Amniotic stem cell (primary cell): ENCODE data around the gene AMER1.
"Not testable (repeated sequence)": the region's sequence is repeated elsewhere in the genome, so short reads cannot be mapped to it uniquely, and the experiment has no call there.

Experiments
- DNase-seq: peaks from one replicate; lab custom pipeline; 2025; lab: John Stamatoyannopoulos, UW

Gene AMER1

GRCh38 chrX:64205441-64205734 is at the start of gene AMER1:
TSS of gene AMER1 (minus strand) at chrX:64205708. CDS start at chrX:64193286, 12,422 bp downstream.
- DNase-seq, result peak; percentile 8

DNA sequence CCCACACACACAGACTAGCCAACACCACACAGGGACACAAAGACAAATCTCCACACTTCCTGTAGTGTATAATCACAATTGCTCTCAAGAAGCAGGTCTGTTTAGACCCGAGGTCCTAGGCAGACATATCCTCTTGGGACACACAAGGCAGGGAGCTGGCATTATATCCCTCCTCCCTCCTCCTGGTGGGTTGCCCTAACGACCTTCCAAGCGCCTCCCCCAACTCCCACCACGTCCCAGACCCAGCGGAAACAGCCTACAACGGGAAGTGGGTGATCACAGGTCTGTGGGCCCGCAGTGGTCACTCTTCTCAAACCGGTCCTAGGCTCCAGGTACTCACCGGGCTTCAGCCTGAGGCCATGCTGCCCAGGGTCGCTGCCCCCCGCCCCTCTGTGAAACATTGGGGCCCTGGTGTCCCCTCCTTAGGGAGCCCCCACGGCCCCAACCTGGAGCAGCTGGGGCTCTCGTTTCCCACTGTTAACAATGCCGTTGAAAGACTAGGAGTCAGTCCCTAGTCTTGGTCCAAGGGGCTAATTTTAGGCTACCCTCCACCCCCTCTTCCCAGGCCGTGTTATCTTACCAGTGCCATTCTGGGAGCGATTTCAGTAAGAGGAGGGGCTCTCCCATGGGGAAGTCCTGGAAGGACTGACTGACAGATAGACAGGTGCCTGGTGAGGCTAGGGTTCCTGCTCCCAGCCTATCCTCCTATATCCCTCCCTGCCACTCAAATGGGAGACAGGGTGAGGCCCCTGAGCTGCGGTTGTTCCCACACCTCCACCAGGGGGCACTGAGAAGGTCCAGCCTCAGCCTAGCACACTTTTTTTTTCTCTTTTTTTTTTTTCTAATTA is 24.8 kb upstream of the AMER1 start, which contains the start of gene ASB12:
Gene ASB12 (minus strand): TSS at position 485 of the 848 bp plus-strand sequence. CDS start 4,957 bp downstream, outside the sequence.
- DNase-seq, result no peak

GRCh38 chrX:64229154-64229553 is 23.6 kb upstream of the AMER1 start:
- no peak for DNase-seq

DNA sequence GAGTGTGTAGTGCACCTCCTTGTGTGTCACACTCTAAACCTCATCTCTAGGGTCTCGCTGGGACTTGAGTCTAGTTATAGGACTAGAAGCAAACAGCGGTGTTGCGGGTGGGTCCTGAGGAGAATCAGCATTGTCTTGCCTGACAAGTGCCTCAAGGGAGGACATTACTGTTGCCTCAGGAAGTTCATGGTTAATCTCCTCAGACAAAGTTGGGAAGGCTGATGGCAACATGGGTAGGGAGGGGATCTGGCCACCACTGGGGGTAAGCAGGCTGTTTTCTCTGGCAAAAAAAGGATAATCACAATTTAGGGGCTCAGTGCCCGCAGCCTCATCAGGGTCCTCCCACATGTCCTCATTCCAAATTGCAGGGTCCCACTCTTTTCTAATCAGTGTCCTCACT is 12.5 kb upstream of the AMER1 start:
- DNase-seq, result no peak

DNA sequence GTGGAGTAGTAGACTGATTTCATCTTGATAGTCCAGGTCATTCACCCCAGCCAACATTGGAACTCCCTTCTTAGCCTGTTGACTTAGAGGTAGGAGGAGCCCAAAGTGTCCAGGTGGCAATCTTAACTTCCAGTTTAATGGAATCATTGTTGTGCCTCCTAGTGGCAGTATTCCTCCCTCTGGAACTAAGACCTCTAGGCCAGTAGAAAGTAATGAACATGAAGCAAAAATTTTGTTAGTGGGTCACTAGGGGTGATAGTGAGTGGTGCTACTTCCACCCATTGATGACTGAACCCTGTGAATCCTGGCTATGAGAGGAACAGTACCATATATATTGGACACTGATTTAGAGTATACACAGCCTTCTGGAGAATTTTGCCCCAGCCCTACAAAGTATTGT is 8.5 kb upstream of the AMER1 start:
- DNase-seq, result not testable (repeated sequence)

- no peak for DNase-seq
Observed at GRCh38 chrX:64206556-64207162, 1.2 kb upstream of the AMER1 start.

DNA sequence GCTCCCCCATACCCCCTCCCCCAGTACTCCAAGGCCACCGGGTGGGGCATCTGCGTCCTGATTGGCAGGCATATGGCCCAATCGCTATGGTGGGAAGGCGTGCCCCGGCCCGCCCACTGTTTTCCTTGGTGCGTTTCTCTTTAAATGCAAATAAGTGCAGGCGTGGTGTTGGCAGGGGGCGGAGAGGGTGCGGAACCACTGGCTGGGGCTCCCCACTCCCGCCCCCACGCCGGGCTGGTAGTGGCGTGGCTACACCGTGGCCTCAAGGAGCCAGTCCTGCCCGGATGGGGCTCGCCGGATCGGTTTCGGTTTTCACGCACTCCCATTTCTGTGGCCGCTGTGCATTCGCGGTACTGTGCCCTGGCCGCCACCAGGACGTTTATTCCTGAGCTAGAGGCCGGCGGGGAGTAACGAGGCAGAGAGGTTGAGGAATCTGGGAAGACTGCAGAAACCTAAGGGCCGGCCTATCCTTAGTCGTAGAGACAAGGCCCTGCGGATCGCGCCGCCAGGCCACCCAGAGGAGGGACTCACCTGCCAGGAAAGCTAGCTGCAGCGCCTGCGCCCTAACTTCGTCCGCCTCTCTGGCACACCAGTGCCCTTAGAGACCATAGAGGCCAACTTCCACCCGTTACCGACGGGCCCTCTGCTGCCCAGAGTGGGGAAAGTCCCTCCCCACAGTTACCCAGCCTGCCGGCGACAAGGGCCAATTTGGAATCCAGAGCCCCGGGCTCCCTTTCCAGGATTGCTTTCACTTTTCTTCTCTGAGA is 410 bp upstream of the AMER1 start:
- peak; percentile 48 for DNase-seq

DNA sequence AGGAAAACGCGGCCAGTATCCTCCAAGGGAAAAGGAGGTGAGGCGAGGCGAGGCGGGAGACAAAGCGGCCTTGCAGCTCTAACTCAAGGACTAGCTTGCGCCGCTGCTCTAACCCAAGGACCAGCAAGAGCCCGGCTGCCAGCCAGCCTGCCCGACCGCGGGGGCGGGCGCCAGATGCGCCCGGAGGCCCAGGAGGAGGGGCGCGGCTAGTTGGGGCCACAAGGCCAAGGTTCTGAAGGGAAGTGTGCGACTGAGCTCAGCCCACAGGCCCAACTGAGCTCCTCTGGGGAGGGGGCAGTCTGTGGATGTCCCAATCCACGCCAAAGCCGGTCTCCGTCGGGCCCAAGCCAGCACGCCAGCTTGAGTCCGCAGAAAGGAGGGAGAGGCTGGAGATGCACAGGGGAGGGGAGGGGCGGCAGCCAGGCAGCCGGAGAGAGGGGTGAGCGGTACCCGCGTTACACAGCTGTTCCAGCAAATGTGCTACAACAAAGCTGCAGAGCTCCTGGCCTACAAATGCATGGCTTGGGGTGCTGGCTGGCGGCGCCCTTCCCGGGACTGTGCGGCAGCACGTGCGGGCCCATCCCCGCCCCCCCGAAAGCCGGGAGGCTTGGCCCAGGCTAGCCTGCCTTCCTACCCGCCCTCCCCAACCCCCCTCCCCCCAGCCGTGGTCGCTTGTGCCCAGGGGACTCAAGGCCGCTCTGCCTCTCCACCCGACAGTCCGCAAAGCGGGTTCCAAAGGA is 637 bp downstream of the AMER1 start:
- no peak for DNase-seq

DNA sequence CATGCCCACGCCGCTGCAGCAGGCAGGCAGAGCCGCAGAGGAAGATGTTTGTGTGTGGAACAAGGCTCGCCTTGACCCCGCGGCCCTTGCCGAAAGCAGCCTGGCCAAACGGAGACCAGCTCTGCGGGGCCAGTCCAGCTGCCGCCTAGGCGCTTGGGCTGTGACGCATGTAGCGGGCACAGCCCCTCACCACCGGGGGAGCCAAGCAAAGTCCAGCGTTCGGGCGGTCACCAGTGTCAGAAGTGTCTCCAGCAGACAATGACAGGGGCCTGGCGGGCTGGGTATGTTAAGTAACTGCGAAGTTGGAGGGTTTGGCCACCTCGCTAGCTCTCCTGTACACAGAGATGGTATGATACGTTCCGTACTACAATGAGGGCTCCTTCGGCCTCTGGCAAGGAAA is 1.3 kb downstream of the AMER1 start:
- DNase-seq, result no peak

DNA sequence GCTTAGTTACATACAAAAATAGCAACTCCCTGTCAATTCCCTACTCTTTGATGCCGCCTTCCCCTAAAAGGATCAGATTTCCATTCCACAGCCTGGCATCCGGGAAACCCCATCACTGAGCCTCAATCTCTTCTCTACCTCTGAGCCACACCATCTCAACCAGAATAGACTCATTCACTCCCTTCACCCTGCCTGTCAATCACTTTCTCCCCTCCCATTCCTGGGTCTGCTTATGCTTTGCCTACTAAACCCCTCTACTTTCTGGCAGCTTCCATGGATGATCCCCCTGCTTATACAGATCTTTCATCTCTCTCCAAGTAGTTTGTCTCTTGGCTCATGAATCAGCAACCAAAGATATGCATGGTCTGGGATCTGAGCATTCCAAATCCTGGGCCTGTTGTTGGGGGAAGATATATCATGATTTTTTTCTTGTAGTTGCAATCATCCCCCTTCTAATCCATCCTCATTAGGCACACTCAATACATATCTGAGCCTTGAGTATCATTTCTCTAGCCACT is 2.6 kb downstream of the AMER1 start:
- no peak for DNase-seq

DNA sequence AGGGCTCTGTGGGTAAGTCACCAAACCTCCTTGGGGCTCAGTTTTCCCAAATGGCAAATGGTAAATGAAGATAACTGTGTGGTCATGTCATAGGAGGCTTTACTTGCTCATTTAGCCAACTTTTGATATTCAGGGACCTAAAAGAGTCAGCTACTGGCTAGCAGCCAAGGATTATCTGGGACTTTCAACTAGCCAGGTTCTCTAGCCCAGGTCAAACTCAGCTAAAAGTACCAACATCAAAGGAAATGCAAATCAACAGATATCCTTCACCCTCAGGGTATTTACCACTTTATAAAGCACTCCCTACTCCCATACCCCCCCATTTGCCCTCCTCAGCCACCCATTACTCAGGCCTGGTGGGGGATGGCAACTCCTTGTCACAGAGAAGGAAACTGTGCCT is 7.5 kb downstream of the AMER1 start:
- no peak for DNase-seq

- no peak for DNase-seq
Observed at GRCh38 chrX:64196606-64197005, 8.9 kb downstream of the AMER1 start.

- DNase-seq, result no peak
Observed at GRCh38 chrX:64195862-64196261, 9.6 kb downstream of the AMER1 start.

DNA sequence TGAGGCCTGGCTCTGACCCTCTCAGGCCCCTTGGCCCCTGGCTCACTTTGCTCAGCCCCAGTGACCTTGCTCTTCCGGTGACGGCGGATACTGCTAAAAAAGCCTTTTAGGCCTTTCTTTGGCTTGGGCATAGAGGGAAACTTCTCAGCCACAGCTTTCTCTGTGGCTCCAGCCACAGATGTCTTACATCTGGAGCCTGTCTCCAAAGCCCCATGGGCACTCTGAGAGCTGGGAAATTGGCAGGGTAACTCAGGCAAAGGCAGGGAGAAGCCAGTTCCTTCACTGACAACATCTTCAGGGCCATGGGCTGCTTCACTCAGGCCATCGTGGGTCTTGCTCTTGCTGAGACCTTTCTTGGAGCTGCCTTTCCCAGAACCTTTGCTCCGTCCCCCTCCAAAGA is 12.8 kb downstream of the AMER1 start:
- no peak for DNase-seq

- DNase-seq, result no peak
Observed at GRCh38 chrX:64192040-64192439, 13.5 kb downstream of the AMER1 start.

DNA sequence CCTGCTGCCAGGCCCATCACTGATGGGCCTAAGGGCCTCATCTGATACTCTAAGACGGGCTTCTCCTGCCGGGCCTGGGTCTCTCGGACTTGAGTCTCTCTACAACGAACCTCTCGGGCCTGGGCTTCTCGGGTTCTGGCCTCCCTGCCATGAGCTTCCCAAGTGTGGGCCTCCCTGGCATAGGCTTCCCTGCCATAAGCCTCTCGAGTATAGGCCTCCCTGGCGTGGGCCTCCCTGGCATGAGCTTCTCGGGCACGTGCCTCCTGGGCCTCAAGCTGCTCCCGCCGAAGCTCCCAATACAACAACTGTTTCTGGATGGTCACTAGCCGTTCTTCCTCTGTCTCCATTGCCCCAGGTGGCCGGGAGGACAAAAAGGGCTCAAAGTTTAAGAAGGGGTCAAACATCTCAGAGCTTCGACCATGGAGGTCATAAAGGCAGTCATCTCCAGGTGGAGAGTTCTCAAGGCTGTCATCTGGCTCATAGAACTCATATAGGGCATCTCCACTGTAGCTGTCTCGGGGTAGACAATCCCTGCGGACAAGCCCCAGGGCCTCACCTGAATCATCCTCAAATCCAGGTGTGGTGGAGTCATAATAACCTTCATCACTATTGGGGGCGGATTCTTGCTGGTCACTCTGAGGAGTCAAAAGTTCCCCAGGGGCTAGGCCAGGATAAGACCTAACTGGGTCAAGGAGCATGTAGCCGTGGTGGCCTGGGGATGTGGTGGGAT is 14.1 kb downstream of the AMER1 start:
- DNase-seq, result no peak

DNA sequence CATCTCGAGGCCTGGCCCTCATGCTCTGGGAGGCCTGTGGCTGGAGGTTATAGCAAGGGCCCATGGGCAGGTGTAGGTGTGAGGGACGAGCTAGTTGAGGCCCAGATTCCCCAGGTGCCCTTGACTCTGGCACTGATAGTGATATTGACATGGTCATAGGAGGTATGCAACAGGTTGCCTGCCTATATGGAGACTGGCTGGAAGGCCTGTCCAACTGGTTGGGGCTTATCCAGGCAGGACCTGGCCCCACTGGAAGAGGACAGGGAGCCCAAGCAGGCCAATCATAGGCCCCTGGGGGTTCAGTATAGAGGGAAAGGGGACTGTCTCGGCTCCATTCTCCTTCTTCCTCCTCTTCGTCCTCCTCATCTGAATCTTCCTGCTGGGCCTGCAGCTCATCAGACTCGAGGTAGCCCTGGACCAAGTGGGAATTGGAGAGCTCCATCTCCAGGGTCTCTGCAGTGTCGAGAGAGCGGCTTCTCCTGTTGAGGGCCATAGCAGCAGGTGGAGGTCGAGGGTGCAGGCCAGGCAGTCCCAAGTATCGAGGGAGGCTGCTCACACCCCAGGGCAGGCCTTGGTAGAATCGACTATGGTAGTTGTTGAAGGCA is 15.3 kb downstream of the AMER1 start:
- DNase-seq, result no peak

- no peak for DNase-seq
Observed at GRCh38 chrX:64188901-64189300, 16.6 kb downstream of the AMER1 start.

- no peak for DNase-seq
Observed at GRCh38 chrX:64187762-64188150, 17.8 kb downstream of the AMER1 start.

GRCh38 chrX:64186974-64187761 is 18.3 kb downstream of the AMER1 start:
- DNase-seq, result no peak
